ENCODE results near the gene EDC4. TPM values are rescaled to one million over a fixed set of nuclear protein-coding genes. Genes with fewer than 3 reads are reported as not detected.

The EDC4 gene
- total and polyA plus RNA-seq, 2 experiments from 2014 or later, result 39.6 to 98.5 TPM

GRCh38 chr16:67922221-67922620 is 49.4 kb downstream of the EDC4 start:
- peaks cover 6% of the 10 kb centered on the region; the same call in 1 of the 2 replicates for H3K4me1 ChIP-seq (ENCODE audit: insufficient read depth)
- H3K27me3 ChIP-seq (ENCODE audit: insufficient read depth), result no peaks in the 10 kb centered on the region
- Mint-ChIP-seq H3K27ac (peak overlapping the region; percentile 16; the same call in 1 of the 2 replicates), H3K9me3 (no peaks in the 10 kb centered on the region), H3K4me1 (peaks cover 19% of the 10 kb centered on the region), H3K4me3 (no peak overlapping the region), H3K27me3 (ENCODE audit: insufficient read depth, low read depth, poor library complexity) (peaks cover 12% of the 10 kb centered on the region), H3K36me3 (ENCODE audit: low read depth) (no peaks in the 10 kb centered on the region; the same call in 2 of the 3 replicates)
- no peak for DNase-seq (ENCODE audit: low spot score)
- no peaks in the 10 kb centered on the region; the same call in 1 of the 2 replicates for H4K20me1 ChIP-seq (replicated peaks; ENCODE audit: insufficient read depth)
- H3K79me2 ChIP-seq (replicated peaks; ENCODE audit: insufficient read depth), result no peaks in the 10 kb centered on the region
- H3K4me3 ChIP-seq, result no peak overlapping the region
- H2AFZ ChIP-seq, result no peak overlapping the region
- H3F3A ChIP-seq (replicated peaks; ENCODE audit: low read depth), result 0 out of 2 replicates have a peak, but pooled peaks cover 6% of the 10 kb centered on the region
- H3K36me3 ChIP-seq (ENCODE audit: insufficient read depth), result no peaks in the 10 kb centered on the region
- no peak overlapping the region; the same call in 1 of the 2 replicates for H3K27ac ChIP-seq (ENCODE audit: low read depth)
- H3K9me2 ChIP-seq (ENCODE audit: insufficient read depth), result no peaks in the 10 kb centered on the region
- TF ChIP-seq POLR2AphosphoS5 (IDR thresholded peaks at IDR 0.05; ENCODE audit: low read depth), result no peak
- no peak for TF ChIP-seq STAT1 (IDR thresholded peaks at IDR 0.05; ENCODE audit: unreplicated experiment)
- TF ChIP-seq EZH2 (IDR thresholded peaks at IDR 0.05; ENCODE audit: low read depth, unreplicated experiment), result no peak
- TF ChIP-seq ZNF114 (CRISPR knock-in tag; IDR thresholded peaks at IDR 0.05), result no peak
- TF ChIP-seq EZH2phosphoT487 (IDR thresholded peaks at IDR 0.05; ENCODE audit: unreplicated experiment), result no peak
- TF ChIP-seq REST (IDR thresholded peaks at IDR 0.05; ENCODE audit: unreplicated experiment), result no peak
- no peak for TF ChIP-seq JUNB (IDR thresholded peaks at IDR 0.05; ENCODE audit: unreplicated experiment)
- no peak for TF ChIP-seq CREB1 (CRISPR knock-in tag; IDR thresholded peaks at IDR 0.05; ENCODE audit: low read depth)
- no peak for TF ChIP-seq CTCF (conservative IDR thresholded peaks at IDR 0.05; ENCODE audit: low read depth in 2 of 2)
- no peak for TF ChIP-seq ETS1 (IDR thresholded peaks at IDR 0.05)
- TF ChIP-seq NANOG (IDR thresholded peaks at IDR 0.05; ENCODE audit: borderline replicate concordance), result no peak
- TF ChIP-seq ZNF462 (CRISPR knock-in tag; IDR thresholded peaks at IDR 0.05), result no peak
- no peak for TF ChIP-seq ZNF331 (CRISPR knock-in tag; IDR thresholded peaks at IDR 0.05; ENCODE audit: low read depth)
- H3K4me2 ChIP-seq, result no peak overlapping the region
- ATAC-seq, result no peak

Measured in GM23338 (cell line).